GM06990 (cell line): Measurements from ENCODE around the gene DDIT4L.

Experiments
- DNase-seq: peaks from one replicate; pipeline ENCODE4 v3.0.0-alpha.2; 2011; ENCODE audit not compliant: insufficient read length; ENCODE audit errors: extremely low read depth
- H3K27me3 ChIP-seq: replicated peaks from 2 replicates; pipeline ENCODE4 v1.6.0; 2011; ENCODE audit warnings: low read length; ENCODE audit not compliant: control insufficient read depth, insufficient read depth
- H3K36me3 ChIP-seq: 2 replicates; pipeline ENCODE4 v1.5.1; 2011; ENCODE audit warnings: low read length; ENCODE audit not compliant: control insufficient read depth, insufficient read depth
- H3K4me3 ChIP-seq: replicated peaks from 2 replicates; pipeline ENCODE4 v1.5.1; 2011; ENCODE audit warnings: low read depth, mild to moderate bottlenecking, control low read depth, low read length
- TF ChIP-seq, protein P1 (sequence below): IDR thresholded peaks from 2 replicates; pipeline ENCODE4 v1.5.1; 2011; ENCODE audit warnings: low read length, control low read depth, mild to moderate bottlenecking, inconsistent platforms; ENCODE audit not compliant: insufficient read depth, poor library complexity, severe bottlenecking

DDIT4L gene

DNA sequence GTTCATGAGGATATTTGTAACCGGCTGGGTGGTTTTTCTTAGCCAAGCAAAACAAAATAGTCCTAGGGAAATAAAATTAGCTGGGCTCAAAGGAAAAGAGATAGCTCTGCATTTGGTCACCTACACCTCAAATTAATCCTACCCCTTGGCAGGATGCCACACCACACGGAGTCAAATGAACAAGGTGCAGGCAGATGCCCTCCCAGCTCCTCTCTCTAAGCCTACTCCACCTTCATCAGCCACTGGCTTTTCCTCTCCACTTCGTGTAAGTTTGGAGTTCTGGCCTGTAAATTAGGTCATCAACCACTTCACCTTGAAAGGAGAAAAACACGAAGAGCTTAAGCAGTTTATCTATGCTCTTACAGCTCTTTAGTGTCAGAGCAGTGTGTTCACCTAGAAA, 1.4 kb downstream of the DDIT4L start:
- TF ChIP-seq, protein P1, sequence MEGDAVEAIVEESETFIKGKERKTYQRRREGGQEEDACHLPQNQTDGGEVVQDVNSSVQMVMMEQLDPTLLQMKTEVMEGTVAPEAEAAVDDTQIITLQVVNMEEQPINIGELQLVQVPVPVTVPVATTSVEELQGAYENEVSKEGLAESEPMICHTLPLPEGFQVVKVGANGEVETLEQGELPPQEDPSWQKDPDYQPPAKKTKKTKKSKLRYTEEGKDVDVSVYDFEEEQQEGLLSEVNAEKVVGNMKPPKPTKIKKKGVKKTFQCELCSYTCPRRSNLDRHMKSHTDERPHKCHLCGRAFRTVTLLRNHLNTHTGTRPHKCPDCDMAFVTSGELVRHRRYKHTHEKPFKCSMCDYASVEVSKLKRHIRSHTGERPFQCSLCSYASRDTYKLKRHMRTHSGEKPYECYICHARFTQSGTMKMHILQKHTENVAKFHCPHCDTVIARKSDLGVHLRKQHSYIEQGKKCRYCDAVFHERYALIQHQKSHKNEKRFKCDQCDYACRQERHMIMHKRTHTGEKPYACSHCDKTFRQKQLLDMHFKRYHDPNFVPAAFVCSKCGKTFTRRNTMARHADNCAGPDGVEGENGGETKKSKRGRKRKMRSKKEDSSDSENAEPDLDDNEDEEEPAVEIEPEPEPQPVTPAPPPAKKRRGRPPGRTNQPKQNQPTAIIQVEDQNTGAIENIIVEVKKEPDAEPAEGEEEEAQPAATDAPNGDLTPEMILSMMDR = no peak
- peaks cover 2% of the 10 kb centered on the region; the same call in 1 of the 2 replicates for H3K27me3 ChIP-seq
- no peak overlapping the region for H3K4me3 ChIP-seq
- no peaks in the 10 kb centered on the region for H3K36me3 ChIP-seq
- DNase-seq = no peak

DNA sequence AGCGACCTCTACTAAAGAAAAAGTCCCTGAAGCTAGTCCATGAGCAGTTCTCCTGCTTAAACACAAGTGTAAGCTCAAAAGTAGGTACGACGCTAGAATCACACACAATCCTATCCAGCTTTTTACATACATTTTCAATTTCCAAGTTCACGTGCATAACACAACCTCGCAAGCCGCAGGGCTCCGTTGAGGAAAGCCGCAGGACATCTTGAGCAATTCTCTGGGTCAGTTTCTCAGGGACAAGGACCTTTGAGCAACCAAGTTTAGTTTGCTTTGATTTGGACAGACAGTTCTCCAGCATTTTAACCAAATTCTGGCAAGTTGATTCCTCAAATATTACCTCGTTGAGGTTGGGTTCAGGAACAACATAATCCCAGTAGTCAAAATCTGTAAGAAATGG, 2.5 kb downstream of the DDIT4L start:
- no peaks in the 10 kb centered on the region for H3K36me3 ChIP-seq
- DNase-seq = no peak
- H3K4me3 ChIP-seq = no peak overlapping the region
- TF ChIP-seq, protein P1 = no peak
- peaks cover 2% of the 10 kb centered on the region; the same call in 1 of the 2 replicates for H3K27me3 ChIP-seq

DNA sequence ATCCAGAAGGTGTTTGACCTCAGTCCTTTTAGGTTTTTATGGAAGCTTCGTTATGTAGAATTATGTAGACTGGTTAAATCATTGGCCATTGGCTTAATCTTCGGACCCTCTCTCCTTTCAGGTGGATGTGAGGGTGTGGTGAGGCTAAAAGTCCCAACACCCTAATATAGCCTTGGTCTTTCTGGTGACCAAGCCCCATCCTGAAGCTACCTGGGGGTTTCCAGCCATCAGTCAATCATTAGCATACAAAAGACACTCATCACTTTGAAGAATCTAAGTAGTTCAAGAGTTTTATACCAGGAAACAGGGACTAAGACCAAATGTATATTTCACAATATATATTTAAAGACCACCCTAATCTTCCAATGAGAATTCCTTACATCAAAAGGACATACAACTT, 5.5 kb downstream of the DDIT4L start:
- TF ChIP-seq, protein P1 = no peak
- Histone ChIP-seq H3K4me3 (no peak overlapping the region), H3K27me3 (peaks cover 2% of the 10 kb centered on the region; the same call in 1 of the 2 replicates), H3K36me3 (no peaks in the 10 kb centered on the region)
- DNase-seq = no peak

DNA sequence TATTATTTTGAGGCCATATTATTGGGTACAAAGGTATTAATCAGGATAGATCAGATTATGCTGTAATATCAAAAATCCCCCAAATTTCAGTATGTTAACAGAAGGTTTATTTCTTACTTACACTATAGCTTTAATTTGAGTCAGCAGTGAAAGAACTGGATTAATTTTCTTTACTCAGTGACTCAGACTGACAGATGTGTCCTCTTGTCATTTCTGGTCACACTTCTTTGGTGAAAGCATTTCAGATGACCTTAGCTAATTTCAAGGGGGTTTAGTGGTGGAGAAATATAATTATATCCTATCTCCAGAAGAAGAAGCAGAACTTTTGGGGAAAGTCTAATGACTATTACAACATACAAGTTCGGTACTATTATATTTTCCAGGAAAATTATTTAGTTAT, 12.4 kb downstream of the DDIT4L start:
- Histone ChIP-seq H3K36me3 (no peaks in the 10 kb centered on the region), H3K27me3 (no peaks in the 10 kb centered on the region), H3K4me3 (no peak overlapping the region)
- TF ChIP-seq, protein P1 = no peak
- DNase-seq = no peak

DNA sequence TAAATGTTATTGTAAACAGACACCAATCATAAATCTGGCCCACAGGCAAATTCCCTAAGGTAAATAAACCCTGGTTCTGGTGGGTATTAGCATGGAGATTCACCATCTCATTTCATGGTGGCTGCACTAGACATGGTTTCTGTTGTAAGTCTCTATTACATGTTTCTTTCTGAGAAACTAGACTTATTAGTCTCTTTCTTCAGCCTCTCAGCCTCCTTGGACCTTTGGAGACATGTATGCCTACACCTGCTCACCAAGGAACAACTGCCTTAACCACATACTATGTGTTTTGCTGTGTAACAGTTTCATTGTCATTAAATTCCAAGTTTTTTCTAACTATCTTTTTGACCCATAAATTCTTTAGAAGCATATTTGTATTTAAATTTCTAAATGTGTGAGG, 13.1 kb downstream of the DDIT4L start:
- Histone ChIP-seq H3K27me3 (no peaks in the 10 kb centered on the region), H3K4me3 (no peak overlapping the region), H3K36me3 (no peaks in the 10 kb centered on the region)
- no peak for DNase-seq
- TF ChIP-seq, protein P1 = no peak

DNA sequence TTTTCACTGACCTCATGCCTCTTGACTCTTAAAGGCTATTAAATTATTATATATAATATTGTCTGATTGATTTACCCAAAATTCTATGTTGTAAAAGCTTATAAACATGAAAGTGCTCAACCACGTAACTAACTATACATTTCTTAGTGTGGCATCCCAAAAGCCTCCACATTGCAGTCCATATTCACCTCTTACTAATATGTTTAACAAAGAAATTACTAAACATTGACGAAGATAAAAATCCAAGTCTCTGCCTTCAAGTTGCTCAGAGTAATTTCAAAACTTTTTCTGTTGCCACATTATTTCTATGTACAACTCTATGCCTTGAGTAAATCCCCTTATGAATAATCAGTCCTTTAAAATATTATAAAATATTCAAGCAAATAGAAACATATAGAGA, 14.4 kb downstream of the DDIT4L start:
- no peak for DNase-seq
- TF ChIP-seq, protein P1 = no peak
- no peaks in the 10 kb centered on the region for H3K27me3 ChIP-seq

More for the DNA sequence above, 14.4 kb downstream of the DDIT4L start:
- Histone ChIP-seq H3K36me3 (no peaks in the 10 kb centered on the region), H3K4me3 (no peak overlapping the region)
